ENCODE results near the gene CDK14.

CDK14 gene

GRCh38 chr7:91243591-91244301 lies 647.6 kb downstream of the CDK14 start:
- no peak for DNase-seq (ENCODE audit: low read depth in 2 of 2, low spot score in 1 of 2)

GRCh38 chr7:91247500-91247899 lies 651.4 kb downstream of the CDK14 start:
- DNase-seq (ENCODE audit: low read depth in 2 of 2, low spot score in 1 of 2): no peak

GRCh38 chr7:91248996-91249395 lies 652.9 kb downstream of the CDK14 start:
- no peak for DNase-seq (ENCODE audit: low read depth in 2 of 2, low spot score in 1 of 2)

GRCh38 chr7:91249506-91250233 lies 653.5 kb downstream of the CDK14 start:
- DNase-seq (ENCODE audit: low read depth in 2 of 2, low spot score in 1 of 2): no peak

GRCh38 chr7:91250706-91251105 lies 654.6 kb downstream of the CDK14 start:
- DNase-seq (ENCODE audit: low read depth in 2 of 2, low spot score in 1 of 2): no peak

- no peak for DNase-seq (ENCODE audit: low read depth in 2 of 2, low spot score in 1 of 2)
These were observed 655.8 kb downstream of the CDK14 start for GRCh38 chr7:91251877-91252276.
